NCI-H2081 treated with DMSO at 0.1 percent for 48 hours (cell line): ENCODE data around the gene MRPL14.

Source experiments
- DNase-seq: peaks from one replicate; lab custom pipeline; 2025; lab: John Stamatoyannopoulos, UW

Gene MRPL14

DNA sequence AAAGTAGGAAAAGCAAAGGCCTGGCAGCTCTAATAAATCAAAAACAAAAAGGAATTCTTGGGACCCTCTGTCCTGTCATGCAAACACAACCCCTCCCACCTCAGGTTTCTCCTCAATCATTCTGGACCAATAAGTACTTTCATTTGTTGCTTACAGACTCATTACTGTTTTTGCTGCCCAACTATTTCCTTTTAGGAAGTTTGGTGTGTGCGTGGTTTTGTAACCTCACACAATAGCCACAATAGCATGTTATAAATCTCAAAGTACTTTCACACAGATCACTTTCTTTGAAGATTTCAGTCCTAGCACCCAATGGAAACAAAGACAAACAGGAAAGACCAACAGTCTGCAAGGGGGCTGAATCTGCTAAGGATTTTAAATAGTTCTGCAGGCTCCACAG, 4.5 kb downstream of the MRPL14 start:
- DNase-seq = no peak

DNA sequence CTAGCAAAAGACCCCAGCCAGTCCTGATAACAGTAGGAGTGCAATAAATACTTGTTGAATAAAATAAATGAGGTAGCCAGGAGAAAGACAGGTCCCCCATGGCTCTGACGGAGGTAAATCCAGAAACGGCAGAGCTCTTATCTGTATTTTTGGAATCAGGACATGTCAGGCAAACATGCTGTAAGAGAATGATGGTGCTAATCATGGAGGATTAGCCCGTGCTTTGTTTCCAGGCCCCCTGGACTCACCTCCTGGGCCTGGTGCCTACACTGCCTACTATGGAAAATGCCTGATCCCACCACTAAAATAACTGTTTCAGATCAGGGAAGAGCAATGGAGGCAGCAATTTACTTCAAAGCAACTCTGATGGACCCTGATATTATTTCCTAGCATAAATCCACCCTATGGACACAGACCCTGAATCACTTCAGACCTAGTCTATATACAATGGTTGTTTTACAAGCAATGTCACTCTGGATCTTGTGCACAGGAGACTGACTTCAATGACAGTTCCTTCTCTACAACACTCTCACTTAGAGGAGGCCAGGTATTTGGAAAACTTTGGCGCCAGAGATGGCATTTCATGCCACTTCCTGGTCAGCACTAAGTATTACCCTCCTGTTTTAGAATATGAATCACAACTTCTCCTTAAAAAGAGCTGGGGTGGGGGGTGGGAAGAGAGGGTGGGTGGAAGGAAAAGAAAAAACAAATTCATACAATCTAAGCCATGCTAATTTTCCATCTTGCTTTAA, 6.4 kb downstream of the MRPL14 start:
- no peak for DNase-seq

DNA sequence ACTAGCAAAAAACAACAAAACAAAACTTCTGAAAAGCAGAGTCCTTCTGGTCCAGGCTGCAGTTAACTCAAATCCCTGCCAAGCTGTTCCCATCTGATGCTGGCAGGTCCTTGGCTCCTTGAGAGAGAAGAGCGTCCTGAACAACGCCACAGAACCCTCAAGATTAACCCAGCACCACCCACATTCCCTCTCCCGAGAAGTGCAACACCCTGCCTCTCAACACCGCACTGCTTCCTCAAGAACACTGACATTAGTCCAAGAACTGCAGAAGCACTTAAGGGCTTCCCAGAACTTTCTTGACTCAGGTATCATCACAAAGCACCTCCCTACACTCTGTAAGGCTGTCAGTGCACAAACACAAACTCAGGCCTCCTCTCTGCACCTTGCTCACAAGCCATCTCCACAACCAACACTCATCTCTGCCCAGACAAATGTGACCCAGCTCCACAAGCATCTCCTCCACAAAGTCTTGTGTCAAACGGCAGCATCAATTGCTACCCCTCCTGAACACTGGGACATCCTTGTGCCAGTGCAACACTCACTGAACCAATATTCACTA, 7.5 kb downstream of the MRPL14 start:
- DNase-seq = no peak

DNA sequence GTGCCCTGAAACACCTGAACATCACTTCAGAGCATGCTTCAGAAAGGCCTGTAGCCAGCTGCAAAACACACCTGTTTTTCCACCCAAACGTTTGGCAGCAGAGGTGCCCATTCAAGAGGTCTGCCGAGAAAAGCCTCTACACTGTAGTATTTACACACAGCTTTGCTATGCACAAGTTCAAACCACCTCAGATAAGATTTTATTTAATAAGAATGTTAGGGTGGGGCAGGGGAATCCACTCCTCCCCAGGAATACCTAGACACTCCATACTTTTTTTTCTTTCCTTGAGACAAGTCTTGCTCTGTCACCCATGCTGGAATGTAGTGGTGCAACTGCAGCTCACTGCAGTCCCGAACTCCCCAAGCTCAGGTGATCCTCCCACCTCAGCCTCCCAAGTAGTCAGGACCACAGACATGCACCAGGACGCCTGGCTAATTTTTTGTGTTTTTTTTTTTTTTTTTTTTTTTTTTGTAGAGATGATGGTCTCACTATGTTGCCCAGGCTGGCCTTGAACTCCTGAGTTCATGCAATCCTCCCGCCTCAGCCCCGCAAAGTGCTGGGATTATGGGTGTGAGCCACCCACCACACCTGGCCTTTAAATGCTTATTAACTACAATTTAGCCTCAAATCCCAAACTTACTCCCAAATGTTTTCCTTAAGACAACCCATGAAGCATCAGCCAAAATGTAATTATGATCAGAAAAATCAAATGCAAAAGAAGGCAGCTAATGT, 9.7 kb downstream of the MRPL14 start:
- DNase-seq = no peak

DNA sequence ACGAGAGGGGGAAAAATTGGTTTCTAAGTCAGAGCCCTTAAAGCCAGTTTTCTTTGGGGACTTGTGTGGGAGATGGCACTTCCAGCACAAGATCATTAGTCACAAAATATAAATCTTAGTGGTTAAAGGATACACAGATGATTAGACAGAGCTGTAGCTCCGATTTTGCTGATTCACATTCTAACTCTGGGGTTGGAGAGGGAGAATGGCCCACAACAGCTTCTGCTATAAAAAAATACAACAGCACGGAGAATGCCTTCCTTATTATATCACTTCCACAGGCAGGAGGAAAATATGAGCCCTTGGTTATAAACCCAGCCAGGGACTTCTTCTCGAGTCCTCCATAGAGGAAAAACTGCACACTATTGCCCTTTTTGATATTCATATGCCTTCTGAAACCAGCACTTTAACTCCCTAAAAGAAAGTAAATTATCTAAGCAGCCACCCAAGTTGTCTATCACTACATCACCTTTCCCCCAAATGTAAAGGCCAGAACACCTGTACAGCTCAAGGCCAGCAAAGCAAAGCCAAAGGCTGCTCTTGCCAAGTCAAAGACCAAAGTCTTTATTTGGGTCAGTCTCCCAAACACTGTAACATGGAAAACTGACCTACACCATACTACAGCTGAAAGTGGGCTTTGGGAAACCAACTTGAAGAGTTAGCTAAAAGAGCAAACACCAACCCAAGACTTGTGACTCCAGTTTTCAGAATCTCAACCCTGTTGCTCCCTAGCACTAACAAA, 10.4 kb downstream of the MRPL14 start:
- no peak for DNase-seq

DNA sequence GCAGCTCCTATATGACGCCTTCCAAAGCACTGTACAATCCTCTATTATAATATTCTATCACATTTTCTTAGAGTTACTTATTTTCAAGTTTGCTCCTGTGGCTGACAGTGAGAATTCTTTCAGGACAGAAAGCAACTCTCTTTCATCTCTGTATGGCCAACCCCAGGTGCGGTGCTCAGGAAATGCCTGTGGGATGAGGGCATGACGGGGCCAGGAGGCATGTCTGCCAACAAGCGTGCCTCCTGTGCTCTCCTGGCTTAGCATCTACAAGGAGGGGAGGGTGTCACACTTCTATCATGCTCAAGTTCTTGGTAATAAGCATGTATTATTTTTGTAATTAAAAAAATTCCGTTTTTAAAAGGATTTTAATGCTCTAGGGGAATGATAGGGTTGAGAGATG, 11.4 kb downstream of the MRPL14 start:
- DNase-seq = no peak

DNA sequence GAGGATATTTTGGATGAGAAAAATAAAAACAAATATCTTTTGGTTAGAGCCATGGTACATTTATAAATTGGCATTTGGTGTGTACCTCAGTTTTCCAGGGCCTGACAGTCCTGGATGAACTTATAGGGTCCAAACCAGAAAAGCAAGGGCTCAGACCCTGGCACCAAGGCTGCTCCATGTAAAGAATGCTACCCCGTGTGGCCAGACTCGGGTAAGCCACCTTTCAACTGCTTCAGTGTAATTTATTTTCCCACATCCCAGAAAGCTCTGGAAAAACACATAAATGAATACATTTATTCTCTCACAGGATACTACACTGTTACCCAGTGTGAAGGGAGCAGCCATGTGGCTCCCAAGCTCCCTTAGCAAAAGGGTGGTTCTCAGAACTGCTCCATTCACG, 13.8 kb downstream of the MRPL14 start:
- DNase-seq = no peak

DNA sequence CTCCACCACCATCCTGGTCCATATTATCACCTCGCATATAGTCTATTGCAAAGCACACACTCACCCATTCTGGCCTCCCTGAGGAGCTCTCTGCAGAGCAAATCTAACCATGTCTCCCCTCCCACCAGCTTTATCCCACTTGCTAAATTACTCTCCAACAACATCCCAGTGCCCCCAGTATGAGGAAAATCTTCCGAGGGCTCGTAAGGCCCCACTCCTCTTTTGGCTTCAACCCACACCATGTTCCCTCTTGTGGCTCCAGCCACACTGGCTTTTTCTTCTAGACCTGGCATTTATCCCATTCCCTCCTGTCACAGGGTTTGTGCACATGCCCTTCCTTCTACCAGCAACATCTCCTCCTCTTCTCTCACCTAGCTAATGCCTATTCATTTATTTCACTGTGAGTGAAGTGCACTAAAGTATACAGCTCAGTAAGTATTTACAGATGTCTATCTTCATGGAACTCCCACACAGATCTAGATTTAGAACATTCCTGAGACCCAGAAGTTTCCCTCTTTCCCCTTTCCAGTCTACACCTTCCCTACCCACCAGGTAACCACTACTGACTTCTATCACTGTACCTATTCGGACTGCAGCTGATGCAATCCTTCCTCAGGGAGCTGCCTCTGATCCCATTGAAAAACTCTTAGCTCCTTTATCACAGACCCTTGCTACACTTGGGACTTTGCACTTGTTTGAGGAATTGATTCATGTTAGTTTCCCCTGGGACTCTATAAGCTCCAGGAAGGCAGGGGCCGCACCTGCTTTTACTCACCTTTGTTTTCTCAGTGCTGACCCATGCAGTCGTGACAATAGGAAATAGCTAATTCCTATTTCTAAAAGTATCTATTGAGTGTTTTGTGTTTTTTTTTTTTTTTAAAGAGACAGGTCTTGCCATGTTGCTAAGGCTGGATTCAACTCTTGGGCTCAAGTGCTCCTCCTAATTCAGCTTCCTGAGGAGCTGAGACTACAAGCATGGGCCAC, 15.5 kb downstream of the MRPL14 start:
- no peak for DNase-seq

DNA sequence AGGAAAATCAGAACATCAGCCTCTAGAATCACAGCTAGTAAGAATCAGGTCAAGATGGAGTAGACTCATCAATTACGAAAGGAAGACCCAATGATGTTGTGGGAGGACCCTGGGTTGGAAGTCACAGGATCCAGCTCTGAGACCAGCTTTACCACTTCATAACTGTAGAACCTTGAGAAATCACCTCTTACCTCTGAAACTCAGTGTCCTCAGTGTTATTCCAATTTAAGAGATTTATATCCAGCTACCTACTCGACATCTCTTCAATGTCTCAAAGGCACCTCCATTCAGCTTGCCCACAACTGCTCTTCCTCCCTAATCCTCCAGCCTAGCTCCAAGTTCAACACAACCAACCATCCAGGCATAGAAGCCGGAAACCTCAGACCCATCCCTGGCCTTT, 16.3 kb downstream of the MRPL14 start:
- DNase-seq = no peak

DNA sequence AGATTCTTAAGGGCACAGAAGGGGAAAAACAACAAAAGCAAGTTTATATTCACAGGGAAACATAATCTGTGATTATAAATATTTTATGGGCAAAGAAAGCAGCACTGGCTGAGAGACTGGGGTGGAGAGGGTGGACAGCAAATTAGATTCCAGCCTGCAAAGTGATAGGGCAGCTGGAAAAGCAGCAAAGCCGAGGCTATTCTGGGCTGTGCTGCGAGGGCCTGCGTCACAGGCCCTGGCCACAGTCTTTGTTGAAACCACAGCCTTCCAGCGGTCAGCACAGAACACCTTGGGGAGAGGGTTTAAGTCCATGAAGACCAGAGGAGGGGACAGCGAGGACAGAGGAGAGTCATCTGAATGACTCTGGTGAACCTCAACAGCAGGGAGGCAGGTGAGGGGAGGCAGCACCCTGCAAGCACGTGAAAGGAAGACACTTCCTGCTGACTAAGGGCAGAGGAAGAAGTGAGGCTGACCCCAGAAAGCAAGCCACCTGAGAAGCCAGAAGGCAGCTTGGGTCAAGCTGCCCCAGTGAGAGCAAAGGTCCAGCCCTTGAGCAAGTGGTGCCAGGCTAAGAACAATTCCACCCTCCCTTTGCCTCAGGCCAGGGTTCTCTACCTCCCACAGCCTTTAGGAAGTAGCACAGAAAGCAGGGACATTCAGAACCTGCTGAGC, 17.1 kb downstream of the MRPL14 start:
- no peak for DNase-seq

DNA sequence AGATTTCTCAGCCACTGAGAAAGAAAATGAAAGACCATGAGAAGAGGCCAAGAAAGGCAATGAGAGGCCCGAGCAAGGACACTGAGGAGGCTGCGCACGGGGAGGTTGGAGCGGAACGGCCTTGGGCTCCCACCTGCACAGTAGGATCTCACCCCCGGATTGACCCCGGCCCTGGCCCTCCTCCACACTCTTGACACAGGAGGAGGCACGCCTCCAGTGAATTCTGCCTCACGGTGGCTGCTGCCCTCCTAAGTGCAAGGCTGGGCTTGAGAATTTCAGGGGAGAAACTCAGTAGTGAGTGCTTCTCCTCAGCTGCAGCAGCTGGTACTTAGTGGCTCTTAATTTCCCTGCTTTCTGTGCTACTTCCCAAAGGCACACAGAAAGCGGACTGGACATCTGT, 18.0 kb downstream of the MRPL14 start:
- DNase-seq = no peak

DNA sequence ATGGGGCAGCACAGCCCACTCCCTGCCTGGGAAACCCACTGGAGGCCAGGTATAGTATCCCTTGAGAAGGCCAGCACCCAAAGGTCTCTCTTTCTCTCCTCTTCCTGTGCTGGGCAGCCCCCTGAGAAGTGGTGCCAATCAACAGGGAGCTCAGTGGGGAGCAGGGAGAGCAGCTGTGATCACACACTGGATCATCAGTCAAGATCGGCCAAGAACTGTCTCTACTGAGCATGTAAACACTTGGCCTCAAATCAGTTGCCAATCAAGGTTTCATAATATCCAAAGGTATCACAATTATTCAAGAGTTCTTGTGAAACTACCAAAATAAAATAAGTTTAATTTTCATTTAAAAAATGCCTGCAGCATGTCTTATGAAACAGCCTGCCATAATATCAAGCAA, 18.8 kb downstream of the MRPL14 start:
- no peak for DNase-seq

DNA sequence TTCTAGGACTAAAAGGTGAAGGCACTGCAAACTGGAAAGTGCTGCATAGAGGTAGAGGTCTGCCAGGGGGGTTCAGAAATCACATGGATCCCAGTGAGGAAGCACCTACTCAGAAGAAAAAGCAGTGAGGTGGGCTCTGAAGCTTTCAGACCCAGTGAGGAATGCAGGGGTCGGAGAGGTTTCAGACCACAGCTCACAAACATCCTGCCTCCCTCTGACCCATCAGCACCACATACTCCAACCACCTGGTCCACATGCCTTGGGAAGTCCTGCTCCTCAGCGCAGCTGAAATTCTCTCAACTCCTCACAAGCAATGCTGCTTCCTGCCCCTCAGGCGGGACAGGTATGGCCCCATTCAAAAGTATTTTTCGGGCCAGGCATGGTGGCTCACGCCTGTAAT, 20.2 kb downstream of the MRPL14 start:
- no peak for DNase-seq

DNA sequence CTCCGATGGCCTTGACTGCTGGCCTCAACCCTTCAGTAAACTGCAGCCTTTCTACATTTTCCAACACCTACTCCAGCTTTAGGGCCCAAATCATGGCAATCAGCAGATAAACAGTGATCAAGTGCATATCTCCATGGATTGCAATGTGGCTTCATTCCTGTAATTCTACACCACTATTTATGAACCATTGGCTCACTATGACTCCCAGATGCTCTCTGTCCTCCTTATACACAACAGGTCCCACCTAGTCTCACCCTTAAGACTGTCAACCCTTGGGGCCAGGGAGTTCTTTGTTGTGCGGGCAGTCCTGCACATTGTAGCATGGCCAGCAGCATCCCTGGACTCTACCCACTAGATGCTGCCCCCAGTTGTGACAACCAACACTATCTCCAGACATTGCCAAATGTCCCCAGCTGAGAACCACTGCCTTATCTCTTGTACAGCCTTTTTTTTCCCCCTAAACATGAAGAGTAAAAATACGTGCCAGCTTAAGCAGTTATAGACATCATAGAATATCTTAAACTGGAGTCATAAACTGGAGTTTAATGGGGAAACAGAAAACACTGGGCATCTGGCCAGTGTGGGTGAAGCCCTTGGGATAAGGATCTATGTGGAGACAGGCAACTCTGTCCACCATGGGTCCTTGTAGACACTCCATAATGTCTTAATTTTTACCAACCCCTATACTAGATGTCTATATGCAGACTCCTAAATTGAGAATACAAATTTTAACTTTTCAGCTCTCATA, 21.1 kb downstream of the MRPL14 start:
- DNase-seq = no peak

DNA sequence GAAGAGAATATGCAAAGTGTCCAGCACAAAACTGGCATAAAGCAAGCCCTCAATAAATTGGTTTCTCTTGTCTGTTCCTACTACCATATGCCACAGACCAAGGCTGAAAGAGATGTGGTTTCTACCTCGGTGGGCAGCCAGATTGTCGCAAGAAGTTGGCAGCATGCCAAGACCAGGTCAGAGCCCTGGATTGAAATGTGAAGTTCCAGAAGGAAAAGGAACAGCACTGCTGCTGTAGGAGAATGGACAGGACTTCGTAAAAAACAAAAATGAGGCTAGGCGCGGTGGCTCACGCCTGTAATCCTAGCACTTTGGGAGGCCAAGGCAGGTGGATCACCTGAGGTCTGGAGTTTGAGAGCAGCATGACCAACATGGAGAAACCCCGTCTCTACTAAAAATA, 22.1 kb downstream of the MRPL14 start:
- DNase-seq = no peak

DNA sequence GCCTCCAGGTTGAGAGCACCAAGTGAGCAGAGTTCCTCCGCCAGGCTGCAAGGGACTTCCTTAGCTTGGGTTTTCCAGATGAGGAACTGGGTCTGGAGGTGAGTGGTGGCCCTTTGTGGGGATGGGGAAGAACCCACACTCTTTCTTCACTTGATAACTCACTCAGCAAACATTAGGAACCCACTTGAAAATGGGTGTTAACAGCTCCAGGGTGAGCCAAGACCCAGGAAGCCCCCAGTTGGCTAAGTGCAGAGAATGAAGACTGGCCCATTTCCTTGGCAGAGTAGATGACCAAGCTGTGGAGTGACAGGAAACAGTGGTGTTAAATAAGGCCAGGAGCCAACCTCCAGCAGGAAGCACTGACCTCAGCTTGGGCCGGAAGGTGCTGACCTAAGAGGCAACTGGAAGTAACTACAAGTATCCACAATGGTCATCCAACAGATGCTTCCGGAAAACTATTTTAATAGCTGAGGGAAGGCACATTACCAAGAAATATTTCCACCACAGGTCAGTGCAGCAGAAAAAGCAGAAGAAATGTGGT, 22.7 kb downstream of the MRPL14 start:
- DNase-seq = no peak

DNA sequence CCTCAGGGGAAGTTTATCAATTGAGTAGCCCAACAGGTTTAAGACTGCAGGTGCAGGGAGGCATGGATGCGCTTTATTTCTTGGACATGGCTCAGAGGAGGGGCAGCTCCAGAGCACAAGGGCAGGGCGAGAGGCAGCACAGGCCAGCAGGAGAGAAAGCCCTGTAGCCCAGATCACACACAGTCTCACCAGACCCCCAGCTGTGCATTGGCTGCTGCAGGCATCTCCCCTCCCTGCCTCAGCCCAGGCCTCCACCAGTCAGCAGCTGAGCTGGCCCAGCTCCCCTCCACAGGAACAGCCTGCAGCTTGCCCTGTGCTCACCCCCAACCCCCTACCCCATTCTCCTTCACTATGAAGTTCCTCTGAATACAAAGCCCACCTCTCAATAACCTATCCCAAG, 24.7 kb downstream of the MRPL14 start:
- DNase-seq = no peak

DNA sequence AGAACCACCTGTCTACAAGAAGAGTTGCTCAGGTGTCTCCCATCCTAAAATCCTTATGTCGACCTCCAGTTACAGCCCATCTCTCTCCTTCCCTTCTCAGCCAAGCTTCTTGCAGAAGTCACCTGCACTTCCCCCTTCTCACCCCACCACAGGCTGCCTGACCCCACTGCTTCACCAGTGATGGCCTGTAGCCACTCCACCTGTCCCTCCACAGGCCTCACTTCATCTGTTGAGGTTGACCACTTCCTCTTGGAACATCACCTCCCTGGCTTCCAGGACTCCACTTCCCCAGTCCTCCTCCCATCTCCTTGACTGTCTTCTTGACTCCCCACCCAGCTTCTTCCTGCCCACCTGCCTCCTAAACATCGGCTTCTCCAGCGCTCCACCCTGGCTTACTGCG, 25.4 kb downstream of the MRPL14 start:
- DNase-seq = no peak

DNA sequence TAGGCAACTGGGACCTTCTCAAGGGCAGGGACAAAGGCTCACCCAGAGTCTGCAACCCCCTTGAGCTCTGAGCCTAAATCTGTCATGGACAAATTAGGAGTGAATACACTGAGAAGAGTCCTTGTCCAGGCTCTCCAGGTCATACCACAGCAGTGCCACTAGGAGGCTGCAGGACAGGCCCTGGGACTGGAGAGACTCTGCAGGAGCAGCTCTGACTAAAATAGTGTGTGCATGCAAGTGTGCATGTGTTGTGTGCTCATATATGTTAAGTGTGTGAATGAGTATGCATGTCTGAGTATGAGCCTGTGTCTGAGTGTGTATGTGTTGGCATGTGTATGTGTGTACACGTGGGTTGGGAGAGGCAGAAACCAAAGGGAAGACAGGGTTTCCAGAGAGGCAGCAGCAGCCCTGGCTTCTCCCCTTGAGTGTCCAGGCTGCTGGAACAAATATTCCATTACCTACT, 27.1 kb downstream of the MRPL14 start:
- no peak for DNase-seq

DNA sequence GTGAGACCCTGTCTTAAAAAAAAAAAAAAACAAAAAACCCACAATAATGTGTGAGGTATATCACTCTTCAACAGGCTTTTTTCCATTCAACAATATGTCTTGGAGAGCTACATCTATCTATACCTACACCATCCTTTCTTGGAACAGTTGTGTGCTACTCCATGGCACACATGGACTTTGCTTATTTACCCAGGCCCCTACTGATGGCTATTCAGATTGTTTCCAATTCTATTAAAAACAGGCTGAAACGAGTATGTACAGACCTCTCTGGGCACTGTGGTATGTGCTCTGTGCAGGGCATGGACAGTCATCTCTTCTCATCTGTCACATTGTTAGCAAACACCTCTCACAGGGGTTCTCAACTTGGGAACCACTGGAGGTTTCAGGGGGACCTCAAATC, 28.1 kb downstream of the MRPL14 start:
- DNase-seq = no peak
